HG03442 (cell line): ENCODE data around the gene NSUN4.
"Not testable (repeated sequence)": the region's sequence is repeated elsewhere in the genome, so short reads cannot be mapped to it uniquely, and the experiment has no call there.

Experiments
- ATAC-seq: cut with Tn5 transposase; IDR thresholded peaks from one replicate; pipeline ENCODE4 v1.9.1; 2021; ENCODE audit warnings: mild to moderate bottlenecking, moderate library complexity; ENCODE audit not compliant: unreplicated experiment

The NSUN4 gene

GRCh38 chr1:46364612-46365011 lies 24.0 kb downstream of the NSUN4 start:
- no peak for ATAC-seq

GRCh38 chr1:46365796-46366195 lies 25.2 kb downstream of the NSUN4 start:
- not testable (repeated sequence) for ATAC-seq

GRCh38 chr1:46367072-46367471 lies 26.5 kb downstream of the NSUN4 start:
- ATAC-seq, result no peak

- not testable (repeated sequence) for ATAC-seq
Measured at GRCh38 chr1:46367701-46368100, 27.1 kb downstream of the NSUN4 start.

GRCh38 chr1:46368791-46369190 lies 28.2 kb downstream of the NSUN4 start:
- ATAC-seq, result no peak

GRCh38 chr1:46369542-46370213 lies 29.1 kb downstream of the NSUN4 start:
- no peak for ATAC-seq

- ATAC-seq, result no peak
Measured at GRCh38 chr1:46370214-46370633, 29.6 kb downstream of the NSUN4 start.

GRCh38 chr1:46372431-46372830 lies 31.8 kb downstream of the NSUN4 start:
- no peak for ATAC-seq

- no peak for ATAC-seq
Measured at GRCh38 chr1:46379996-46380395, 39.4 kb downstream of the NSUN4 start.

GRCh38 chr1:46380508-46380907 lies 39.9 kb downstream of the NSUN4 start:
- no peak for ATAC-seq

- no peak for ATAC-seq
Measured at GRCh38 chr1:46393510-46393909, 52.9 kb downstream of the NSUN4 start.

- ATAC-seq, result no peak
Measured at GRCh38 chr1:46394108-46394871, 53.7 kb downstream of the NSUN4 start, which contains the start of gene FAAH. TSS of gene FAAH (plus strand) at chr1:46394317. CDS start at chr1:46394349, 32 bp downstream.

- no peak for ATAC-seq
Measured at GRCh38 chr1:46394872-46395465, 54.4 kb downstream of the NSUN4 start.

GRCh38 chr1:46396441-46397398 lies 56.1 kb downstream of the NSUN4 start:
- ATAC-seq, result no peak

GRCh38 chr1:46399307-46399706 lies 58.7 kb downstream of the NSUN4 start:
- no peak for ATAC-seq

- no peak for ATAC-seq
Measured at GRCh38 chr1:46400421-46400820, 59.8 kb downstream of the NSUN4 start.

- no peak for ATAC-seq
Measured at GRCh38 chr1:46401154-46401913, 60.7 kb downstream of the NSUN4 start.

- no peak for ATAC-seq
Measured at GRCh38 chr1:46401964-46402626, 61.5 kb downstream of the NSUN4 start.

GRCh38 chr1:46403916-46404315 lies 63.3 kb downstream of the NSUN4 start:
- ATAC-seq, result no peak
